Ovary (tissue), 10 donors: ENCODE data around the gene MAP7D1. TPM values are rescaled to one million over a fixed set of nuclear protein-coding genes. Genes with fewer than 3 reads are reported as not detected.

Source experiments
- DNase-seq, 5 donors: peaks; one replicate each; pipeline ENCODE4 v3.0.0-alpha.2; 2019 to 2020
- H3K27ac ChIP-seq, 2 donors: fragments of 200-600 bp; one replicate each; pipeline versions ENCODE4 v1.5.1 to v1.8.0; 2019 to 2022
- H3K27me3 ChIP-seq: fragments of 200-600 bp; one replicate; pipeline ENCODE4 v1.8.0; 2022
- H3K36me3 ChIP-seq: fragments of 200-600 bp; sonication (generic); one replicate; pipeline ENCODE4 v1.5.1; 2019
- H3K4me1 ChIP-seq: one replicate; pipeline ENCODE4 v1.8.1; 2013; ENCODE audit warnings: mild to moderate bottlenecking, moderate library complexity; ENCODE audit not compliant: insufficient read depth
- H3K4me3 ChIP-seq: fragments of 200-600 bp; sonication (generic); one replicate; pipeline ENCODE4 v1.5.1; 2017
- H3K9me3 ChIP-seq, 2 donors: fragments of 200-600 bp in 1 of 2; sonication (generic) in 1 of 2; one replicate each; pipeline versions ENCODE4 v1.5.1 to v1.8.1; 2013 to 2019; ENCODE audit warnings: mild to moderate bottlenecking in 1 of 2, moderate library complexity in 1 of 2
- EP300 ChIP-seq: sonication (generic); formaldehyde crosslinking; IDR thresholded peaks from one replicate; pipeline ENCODE4 v1.6.1; 2017; ENCODE audit warnings: antibody characterized with exemption
- POLR2A ChIP-seq: fragments of 450-650 bp; IDR thresholded peaks from one replicate; pipeline ENCODE4 v1.6.1; 2017; ENCODE audit warnings: antibody characterized with exemption, mild to moderate bottlenecking, moderate library complexity
- WGBS, 3 donors: extraction: QIAGEN DNeasy Blood & Tissue Kit in 1 of 3; methylation state at CpG; one replicate each; pipeline versions ENCODE4 v1.1.5 to v1.1.7; 2013 to 2017; 5-methylcytosine and 5-hydroxymethylcytosine counted together
- intact Hi-C, 4 donors: fragments of 100-400 bp; cut with DNase I; formaldehyde crosslinking; loops; one replicate each; pipeline versions ENCODE4 v1.11.0 to v1.15.1; 2022 to 2023
- long read RNA-seq, 3 donors: library from polyadenylated mRNA in 2 of 3; unstranded in 2 of 3; transcript quantifications; one replicate each; pipeline ENCODE4 v2.0.0 and lab custom pipeline, GENCODE V29; 2021 to 2026
- polyA plus RNA-seq, 2 donors: library from polyadenylated mRNA; stranded (reverse); fragments of 200-250 nt in 1 of 2; fragments of 350-450 nt in 1 of 2; fragmentation: Illumina TruSeq in 1 of 2; extraction: RNeasy Lipid Tissue Mini Kit (QIAGEN cat#74804) in 1 of 2; gene quantifications; one replicate each; pipeline ENCODE4 v1.2.3, GENCODE V29; 2013 to 2014
- total RNA-seq, 7 donors: library from RNA; depleted of rRNA in 2 of 7; stranded (reverse); fragments of >200 nt in 2 of 7; fragmentation: NEBNext Ultra II Directional in 3 of 7; extraction: Animal tissue kit (Norgen Biotek cat#: 25700) in 3 of 7; gene quantifications; one replicate each; pipeline versions ENCODE4 v1.1.0 to v1.2.4, GENCODE V29; 2016 to 2023
- TF ChIP-seq, protein P1 (sequence below), 3 donors: fragments of 450-650 bp in 2 of 3; fragments of 200-600 bp in 1 of 3; IDR thresholded peaks; one replicate each; pipeline versions ENCODE4 v1.5.1 to v1.8.0; 2016 to 2022; ENCODE audit warnings: antibody characterized with exemption in 3 of 3, mild to moderate bottlenecking in 1 of 3
- donor health status: DM: no; HTN: no; CAD: no; lungs with moderate emphysema.
- donor health status: DM: no; HTN: no; CAD: no.
- donor health status: Bipolar disorder and iron deficiency.
- donor health status: DM: yes; HTN: yes; CAD: no.
- donor health status: DM: no; HTN: no; CAD: no.
- donor health status: DM: yes; HTN: yes; CAD: no.

MAP7D1 gene
- 10 to 100 TPM; 34.9 to 99.1 (median 69.0) TPM for total RNA-seq
- 10 to 100 TPM; 31.4 to 44.3 TPM for polyA plus RNA-seq
- long read RNA-seq, donor 1, partial matches to known transcripts: 4 of 10 reads
- long read RNA-seq, donor 1, other reads (novel, unspliced or antisense): 6 of 10 reads
- long read RNA-seq, donor 2, partial matches to known transcripts: 0 of 1 reads
- long read RNA-seq, donor 2, other reads (novel, unspliced or antisense): 0 of 1 reads
- long read RNA-seq, donor 3, transcript MAP7D1-203 (18 exons, 3,238 nt): minor isoform, 10 of 107 reads
- long read RNA-seq, donor 3, transcript MAP7D1-201 (16 exons, 3,456 nt): major isoform, 11 of 107 reads
- long read RNA-seq, donor 3, partial matches to known transcripts: 35 of 107 reads
- long read RNA-seq, donor 3, other reads (novel, unspliced or antisense): 48 of 107 reads

DNA sequence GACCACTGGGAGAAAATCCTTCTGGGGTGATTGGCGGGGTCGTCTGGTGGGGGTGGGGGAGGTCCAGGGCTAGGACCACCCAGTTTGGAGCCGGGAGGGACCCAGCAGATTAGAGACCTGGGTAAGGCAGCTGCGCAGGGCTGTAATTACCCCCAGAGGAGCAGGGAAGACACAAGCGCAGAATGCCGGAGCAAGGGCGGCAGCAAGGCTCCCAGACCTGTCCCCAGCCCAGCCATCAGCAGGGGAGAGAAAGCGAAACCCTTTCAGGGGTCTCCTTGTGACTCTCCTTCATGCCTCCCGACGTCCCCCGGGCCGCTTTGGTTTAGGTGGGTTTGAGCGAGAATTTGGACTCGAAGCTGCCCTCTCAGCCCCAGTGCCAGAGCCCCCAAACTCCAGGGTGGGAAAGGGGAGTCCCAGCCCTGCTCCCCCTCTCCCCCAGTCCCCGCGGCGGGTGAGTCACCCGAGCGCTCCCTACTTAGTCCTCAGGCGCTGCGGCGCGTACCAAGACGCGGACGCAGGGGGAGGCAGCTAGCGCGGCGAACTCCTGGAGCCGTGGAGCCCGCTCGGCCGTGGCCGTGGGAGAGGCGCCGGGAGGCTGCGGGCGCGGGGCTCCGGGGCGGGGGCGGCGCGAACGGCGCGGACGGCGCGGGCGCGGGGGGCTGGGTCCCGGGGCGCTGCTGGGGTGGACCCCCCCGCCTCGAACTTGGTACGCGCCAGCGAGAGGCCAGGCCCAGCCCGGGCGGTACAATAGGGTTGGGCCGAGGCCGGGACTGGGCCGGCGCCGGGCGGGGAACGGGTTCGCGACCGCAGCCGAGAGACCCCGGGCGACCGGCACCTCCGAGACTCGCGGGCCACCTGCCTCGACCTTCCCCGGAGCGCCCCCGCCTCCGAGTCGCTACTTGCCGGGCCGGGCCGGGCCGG lies at the start of gene MAP7D1:
Gene MAP7D1, plus strand, starts transcription at position 753 of the 921 bp plus-strand sequence. CDS start 258 bp downstream, outside the sequence.
- intact Hi-C loops: loop anchor here in 3 of 4 donors (5.0 to 10.0 kb wide), 4 partner anchors 69 to 269 kb away; partner anchors contain the start of gene THRAP3 (in 1 of the 3)
- WGBS, 3 donors: 0 to 1% (median 1%) methylated on average over 27 to 88 of the region's 88 CpGs
- peaks cover 17% of the 10 kb centered on the region for H3K4me1 ChIP-seq
- no peaks in the 10 kb centered on the region for H3K9me3 ChIP-seq
- H3K27ac ChIP-seq: peak within 1 kb of the TSS; percentile 97 to 98
- TF ChIP-seq POLR2A (peak; percentile 69), EP300 (no peak)
- TF ChIP-seq, protein P1, sequence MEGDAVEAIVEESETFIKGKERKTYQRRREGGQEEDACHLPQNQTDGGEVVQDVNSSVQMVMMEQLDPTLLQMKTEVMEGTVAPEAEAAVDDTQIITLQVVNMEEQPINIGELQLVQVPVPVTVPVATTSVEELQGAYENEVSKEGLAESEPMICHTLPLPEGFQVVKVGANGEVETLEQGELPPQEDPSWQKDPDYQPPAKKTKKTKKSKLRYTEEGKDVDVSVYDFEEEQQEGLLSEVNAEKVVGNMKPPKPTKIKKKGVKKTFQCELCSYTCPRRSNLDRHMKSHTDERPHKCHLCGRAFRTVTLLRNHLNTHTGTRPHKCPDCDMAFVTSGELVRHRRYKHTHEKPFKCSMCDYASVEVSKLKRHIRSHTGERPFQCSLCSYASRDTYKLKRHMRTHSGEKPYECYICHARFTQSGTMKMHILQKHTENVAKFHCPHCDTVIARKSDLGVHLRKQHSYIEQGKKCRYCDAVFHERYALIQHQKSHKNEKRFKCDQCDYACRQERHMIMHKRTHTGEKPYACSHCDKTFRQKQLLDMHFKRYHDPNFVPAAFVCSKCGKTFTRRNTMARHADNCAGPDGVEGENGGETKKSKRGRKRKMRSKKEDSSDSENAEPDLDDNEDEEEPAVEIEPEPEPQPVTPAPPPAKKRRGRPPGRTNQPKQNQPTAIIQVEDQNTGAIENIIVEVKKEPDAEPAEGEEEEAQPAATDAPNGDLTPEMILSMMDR (IDR thresholded peaks at IDR 0.05): no peak
- no peaks in the 10 kb centered on the region for H3K27me3 ChIP-seq
- peak within 1 kb of the TSS; percentile 93 for H3K4me3 ChIP-seq
- DNase-seq: peak; percentile 91 to 93 (median 92)
- no peaks in the 10 kb centered on the region for H3K36me3 ChIP-seq

DNA sequence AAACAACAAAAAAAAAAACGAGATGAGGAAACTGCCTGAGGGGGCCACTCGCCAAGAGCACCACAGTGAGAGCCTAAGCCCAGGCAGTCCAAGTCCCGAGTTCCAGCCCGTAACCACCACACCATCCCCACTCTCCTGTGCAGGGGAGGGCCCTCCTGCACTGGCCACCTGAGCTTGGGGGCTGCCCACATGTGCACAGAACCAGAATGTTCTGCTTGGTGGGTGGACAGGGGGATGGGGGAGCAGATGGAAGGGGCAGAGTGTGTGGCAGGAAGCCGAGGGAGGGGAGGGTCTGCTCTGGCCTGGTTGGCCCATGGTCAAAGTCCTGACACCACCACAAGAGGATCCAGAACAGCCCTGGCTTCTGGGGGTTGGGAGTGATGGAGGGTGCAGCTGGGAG lies 49.7 kb upstream of the MAP7D1 start:
- DNase-seq: no peak
- TF ChIP-seq POLR2A: no peak
- TF ChIP-seq, protein P1 (IDR thresholded peaks at IDR 0.05): no peak
- TF ChIP-seq EP300: no peak
- intact Hi-C loops: loop anchor here in 1 of 4 donors (10.0 kb wide), 1 partner anchor 319 kb away; no protein-coding TSS in a partner anchor
- no peaks in the 10 kb centered on the region for H3K27me3 ChIP-seq
- no peak overlapping the region for H3K4me3 ChIP-seq
- H3K27ac ChIP-seq: no peak overlapping the region
- H3K9me3 ChIP-seq: no peaks in the 10 kb centered on the region
- H3K36me3 ChIP-seq: no peaks in the 10 kb centered on the region
- no peaks in the 10 kb centered on the region for H3K4me1 ChIP-seq
- 41 to 49% (median 46%) methylated on average over 5 of the region's 5 CpGs for WGBS, 3 donors

DNA sequence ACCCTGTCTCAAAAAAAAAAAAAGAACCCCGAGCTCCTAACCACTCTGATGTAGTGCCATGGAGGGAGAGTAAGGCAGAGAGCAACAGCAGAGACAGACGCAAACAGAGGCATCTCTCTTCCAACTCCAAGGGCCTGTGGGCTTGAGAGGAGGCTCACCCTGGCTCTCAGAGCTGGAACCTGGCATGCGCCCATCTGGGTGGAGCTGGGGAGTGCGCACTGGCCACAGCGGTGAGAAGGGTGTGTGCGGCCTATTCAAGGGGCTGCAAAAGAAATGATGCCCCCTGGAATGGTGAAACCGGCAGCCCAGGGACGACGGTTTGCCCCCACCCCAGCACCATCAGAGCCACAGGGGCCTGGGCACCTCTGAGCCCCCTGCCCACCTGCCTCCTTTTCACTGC lies 48.6 kb upstream of the MAP7D1 start:
- Histone ChIP-seq H3K27ac (no peak overlapping the region), H3K27me3 (no peaks in the 10 kb centered on the region), H3K9me3 (no peaks in the 10 kb centered on the region), H3K4me3 (no peak overlapping the region), H3K4me1 (no peaks in the 10 kb centered on the region), H3K36me3 (no peaks in the 10 kb centered on the region)
- intact Hi-C loops: loop anchor here in 1 of 4 donors (10.0 kb wide), 1 partner anchor 317 kb away; no protein-coding TSS in a partner anchor
- TF ChIP-seq, protein P1 (IDR thresholded peaks at IDR 0.05): no peak
- TF ChIP-seq POLR2A (no peak), EP300 (no peak)
- WGBS, 3 donors: 85 to 88% (median 86%) methylated on average over 9 of the region's 9 CpGs
- DNase-seq: no peak

DNA sequence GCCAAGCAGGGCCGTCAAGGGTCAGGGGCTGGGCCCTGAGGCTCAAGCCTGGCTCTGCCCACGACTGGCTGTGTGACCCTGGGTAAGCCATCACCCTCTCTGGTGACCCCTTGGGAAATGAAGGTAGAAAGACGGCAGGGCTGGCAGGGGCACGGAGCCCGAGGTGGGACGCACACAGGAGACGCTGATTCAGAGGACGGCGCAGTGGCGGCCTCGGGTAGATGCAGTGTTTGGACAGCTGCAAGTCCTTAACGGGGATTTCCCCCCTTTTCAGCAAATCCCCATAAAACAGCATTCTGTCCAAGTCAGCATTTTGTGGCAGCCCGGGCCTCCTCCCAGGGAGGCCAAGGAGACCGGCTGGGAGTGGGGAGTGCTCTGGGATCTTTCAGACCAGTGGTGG lies 47.6 kb upstream of the MAP7D1 start:
- no peaks in the 10 kb centered on the region for H3K9me3 ChIP-seq
- H3K4me1 ChIP-seq: no peaks in the 10 kb centered on the region
- TF ChIP-seq, protein P1 (IDR thresholded peaks at IDR 0.05): no peak
- no peak for TF ChIP-seq EP300
- TF ChIP-seq POLR2A: no peak
- intact Hi-C loops: loop anchor here in 1 of 4 donors (10.0 kb wide), 1 partner anchor 316 kb away; no protein-coding TSS in a partner anchor
- 78 to 86% (median 86%) methylated on average over 14 of the region's 14 CpGs for WGBS, 3 donors
- no peaks in the 10 kb centered on the region for H3K27me3 ChIP-seq
- no peak for DNase-seq
- no peaks in the 10 kb centered on the region for H3K36me3 ChIP-seq
- H3K27ac ChIP-seq: no peak overlapping the region
- no peak overlapping the region for H3K4me3 ChIP-seq
